HepG2 (cell line): ENCODE measurements around the gene IRF4. TPM values are rescaled to one million over a fixed set of nuclear protein-coding genes. Genes with fewer than 3 reads are reported as not detected.

Experiments
- ATAC-seq: fragments of 200-7000 bp; cut with Tn5 transposase; 3 replicates; pipeline ENCODE4 v1.9.1; 2020; ENCODE audit warnings: mild to moderate bottlenecking, moderate library complexity
- BruUV-seq: library from RNA; stranded (reverse); fragments of 400-500 nt; replicated peaks from 2 replicates; lab custom pipeline; 2021; lab: Mats Ljungman, UMichigan
- CTCF ChIA-PET: fragments of 300-600 bp; formaldehyde crosslinking; extraction: SDS; loops from one replicate; lab custom pipeline; 2021; ENCODE audit warnings: low total read pairs, inconsistent platforms, low intra/inter-chr PET ratio; lab: Yijun Ruan, JAX
- POLR2A ChIA-PET: fragments of 350-600 bp; sonication (Branson Sonifier 250); formaldehyde crosslinking; loops from one replicate; lab custom pipeline; 2020; ENCODE audit warnings: antibody characterized with exemption, inconsistent platforms; lab: Yijun Ruan, JAX
- DNase-seq: peaks from one replicate; pipeline ENCODE4 v3.0.0-alpha.2; 2015; ENCODE audit warnings: low spot score
- FAIRE-seq: peaks from 3 replicates; lab custom pipeline; 2011; peaks lifted over from hg19 to GRCh38; lab: Jason Lieb, UNC
- H2AFZ ChIP-seq: one replicate; pipeline ENCODE4 v1.6.1; 2011; ENCODE audit warnings: low read length, inconsistent platforms
- H3K27ac ChIP-seq: fragments of 300-600 bp; 3 replicates; pipeline ENCODE4 v1.8.0; 2011; ENCODE audit warnings: mixed run types, mild to moderate bottlenecking, mixed read lengths, low read length, inconsistent platforms; ENCODE audit not compliant: insufficient read depth; ENCODE audit errors: extremely low read length
- H3K27me3 ChIP-seq, 2 experiments: fragments of 200-600 bp in 1 of 2; 2 replicates in 1 of 2; 3 replicates in 1 of 2; pipeline versions ENCODE4 v1.6.0 to v1.8.0; 2011; ENCODE audit warnings: low read length in 2 of 2, mild to moderate bottlenecking in 2 of 2, moderate library complexity in 2 of 2, inconsistent platforms in 1 of 2; ENCODE audit not compliant: insufficient read depth in 2 of 2, control insufficient read depth in 1 of 2
- H3K36me3 ChIP-seq, 2 experiments: fragments of 200-600 bp in 1 of 2; replicated peaks in 1 of 2; 2 replicates in 1 of 2; 3 replicates in 1 of 2; pipeline versions ENCODE4 v1.5.1 to v1.8.0; 2011; ENCODE audit warnings: low read length in 2 of 2, inconsistent platforms in 1 of 2; ENCODE audit not compliant: insufficient read depth in 2 of 2, control insufficient read depth in 1 of 2
- H3K4me1 ChIP-seq: 2 replicates; pipeline ENCODE4 v1.5.1; 2012; ENCODE audit warnings: low read length, inconsistent platforms; ENCODE audit not compliant: insufficient read depth
- H3K4me2 ChIP-seq: 2 replicates; pipeline ENCODE4 v1.6.0; 2011; ENCODE audit warnings: low read depth, low read length, inconsistent platforms
- H3K4me3 ChIP-seq, 3 experiments: fragments of 200-600 bp in 1 of 3; sonication (generic), shearing (Covaris generic) in 1 of 3; replicated peaks in 1 of 3; 2 replicates each; pipeline ENCODE4 v1.5.1; 2011 to 2016; ENCODE audit warnings: low read length in 3 of 3, inconsistent platforms in 2 of 3, low read depth in 2 of 3, mild to moderate bottlenecking in 2 of 3, control low read depth in 1 of 3, mixed read lengths in 1 of 3; ENCODE audit not compliant: insufficient read depth in 1 of 3
- H3K79me2 ChIP-seq: one replicate; pipeline ENCODE4 v1.6.1; 2011; ENCODE audit warnings: low read length, inconsistent platforms; ENCODE audit not compliant: insufficient read depth
- H3K9ac ChIP-seq: 2 replicates; pipeline ENCODE4 v1.6.0; 2011; ENCODE audit warnings: mild to moderate bottlenecking, low read depth, low read length, inconsistent platforms; ENCODE audit not compliant: insufficient read depth
- H3K9me3 ChIP-seq: 2 replicates; pipeline ENCODE4 v1.5.1; 2012; ENCODE audit warnings: mild to moderate bottlenecking, low read length
- H4K20me1 ChIP-seq: 2 replicates; pipeline ENCODE4 v1.6.0; 2011; ENCODE audit warnings: inconsistent platforms, mild to moderate bottlenecking, low read length, moderate library complexity; ENCODE audit not compliant: insufficient read depth
- ARID2 ChIP-seq: sonication (generic); formaldehyde crosslinking; IDR thresholded peaks from 2 replicates; pipeline ENCODE4 v1.8.1; 2022; ENCODE audit warnings: mild to moderate bottlenecking, missing genetic modification reagents, borderline replicate concordance
- BCL3 ChIP-seq: sonication (generic); formaldehyde crosslinking; IDR thresholded peaks from 2 replicates; pipeline ENCODE4 v1.5.1; 2020; ENCODE audit warnings: mild to moderate bottlenecking, missing genetic modification reagents, moderate library complexity
- CBX1 ChIP-seq: IDR thresholded peaks from one replicate; pipeline ENCODE4 v1.6.1; 2016; ENCODE audit warnings: antibody characterized with exemption, low read depth
- DPF2 ChIP-seq: sonication (generic); formaldehyde crosslinking; IDR thresholded peaks from 2 replicates; pipeline ENCODE4 v1.4.0; 2020; ENCODE audit warnings: mild to moderate bottlenecking, low read depth, missing genetic modification reagents, borderline replicate concordance
- ETV6 ChIP-seq: sonication (generic); formaldehyde crosslinking; conservative IDR thresholded peaks from 2 replicates; pipeline ENCODE4 v1.4.0; 2020; ENCODE audit warnings: missing genetic modification reagents
- GRHL1 ChIP-seq: sonication (generic); formaldehyde crosslinking; conservative IDR thresholded peaks from 2 replicates; pipeline ENCODE4 v1.8.0; 2022; ENCODE audit warnings: missing genetic modification reagents
- LCORL ChIP-seq, 2 experiments: fragments of 450-650 bp in 1 of 2; sonication (generic) in 1 of 2; formaldehyde crosslinking in 1 of 2; IDR thresholded peaks; 2 replicates each; pipeline versions ENCODE4 v1.5.0 to v1.6.1; 2017 to 2020; ENCODE audit warnings: antibody characterized with exemption in 1 of 2, missing genetic modification reagents in 1 of 2
- SATB2 ChIP-seq: sonication (generic); formaldehyde crosslinking; IDR thresholded peaks from 2 replicates; pipeline ENCODE4 v1.5.0; 2020; ENCODE audit warnings: missing genetic modification reagents
- SYNCRIP ChIP-seq: fragments of 200-400 bp; formaldehyde crosslinking; IDR thresholded peaks from 2 replicates; pipeline ENCODE4 v1.6.1; 2018; ENCODE audit warnings: mild to moderate bottlenecking, low read depth, low read length; ENCODE audit not compliant: insufficient read depth
- ZFP36L2 ChIP-seq: sonication (generic); formaldehyde crosslinking; IDR thresholded peaks from 2 replicates; pipeline ENCODE4 v1.4.0; 2020; ENCODE audit warnings: missing genetic modification reagents
- ZNF460 ChIP-seq: sonication (generic); formaldehyde crosslinking; IDR thresholded peaks from 2 replicates; pipeline ENCODE4 v1.5.1; 2020; ENCODE audit warnings: missing genetic modification reagents, mild to moderate bottlenecking, borderline replicate concordance
- WGBS: methylation state at CpG from one replicate; pipeline ENCODE4 v1.1.6; 2017; ENCODE audit warnings: low lambda C conversion rate; 5-methylcytosine and 5-hydroxymethylcytosine counted together
- in situ Hi-C: cut with HindIII; loops from 2 replicates; pipeline ENCODE4 v1.10.0; 2017; ENCODE audit warnings: low pct_unique_long_range_greater_than_20kb; ENCODE audit not compliant: extremely low pct_ligation_motif_present
- intact Hi-C: fragments of 100-400 bp; cut with micrococcal nuclease; formaldehyde crosslinking; loops from one replicate; pipeline ENCODE4 v1.10.0; 2022; ENCODE audit not compliant: unreplicated experiment
- polyA plus RNA-seq, 8 experiments: library from polyadenylated mRNA; depleted of rRNA in 3 of 8; stranded (reverse) in 7 of 8; unstranded in 1 of 8; fragments of >200 nt; fragmentation: Illumina TruSeq in 4 of 8; extraction: Trizol in 4 of 8; gene quantifications; 2 replicates each; pipeline versions ENCODE4 v1.2.1 to v1.2.3, GENCODE V29; 2011 to 2016; ENCODE audit warnings: low read depth in 4 of 8, missing spikeins in 1 of 8, mixed read lengths in 1 of 8; ENCODE audit not compliant: insufficient read depth in 1 of 8
- total RNA-seq, 5 experiments: library from RNA; depleted of rRNA; stranded (reverse); fragments of >200 nt; fragmentation: Illumina TruSeq; extraction: Trizol; gene quantifications; 2 replicates each; pipeline ENCODE4 v1.2.3, GENCODE V29; 2016; ENCODE audit warnings: low read depth in 1 of 5
- TF ChIP-seq, protein P1 (sequence below): sonication (generic); formaldehyde crosslinking; IDR thresholded peaks from 2 replicates; pipeline ENCODE4 v1.5.0; 2020; ENCODE audit warnings: mild to moderate bottlenecking, missing genetic modification reagents, borderline replicate concordance

IRF4 gene
- total and polyA plus RNA-seq, 2 of the 13 experiments (the other 11 are each of a cell fraction or from before 2014, with no cell fraction given) = 0.07 to 0.09 TPM

DNA sequence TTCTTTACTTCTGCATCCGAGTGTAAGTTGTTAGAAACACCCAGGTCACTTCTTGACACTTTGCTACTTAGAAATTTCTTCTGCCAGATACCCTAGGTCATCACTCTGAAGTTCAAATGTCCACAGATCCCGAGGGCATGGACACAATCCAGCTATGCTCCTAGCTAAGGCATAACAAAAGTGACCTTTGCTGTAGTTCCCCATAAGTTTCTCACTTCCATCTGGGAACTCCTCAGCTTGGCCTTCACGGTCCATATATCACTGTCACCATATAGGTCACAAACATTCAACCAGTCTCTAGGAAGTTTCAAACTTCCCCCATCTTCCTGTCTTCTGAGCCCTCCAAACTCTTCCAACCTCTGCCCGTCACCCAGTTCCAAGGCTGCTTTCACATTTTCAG is 65.3 kb downstream of the IRF4 start:
- Histone ChIP-seq H3K27ac (no peak overlapping the region), H3K4me3 (no peak overlapping the region), H3K9me3 (no peaks in the 10 kb centered on the region), H3K27me3 (peaks cover 4 to 42% of the 10 kb centered on the region in 2 experiments; a peak in 4 of 5 replicates), H3K36me3 (no peaks in the 10 kb centered on the region), H3K4me1 (no peaks in the 10 kb centered on the region), H3K4me2 (no peak overlapping the region), H3K79me2 (no peaks in the 10 kb centered on the region), H2AFZ (no peak overlapping the region), H4K20me1 (no peaks in the 10 kb centered on the region; the same call in 1 of the 2 replicates), H3K9ac (no peak overlapping the region)
- FAIRE-seq (no peak), DNase-seq (no peak), ATAC-seq (no peak)
- CTCF ChIA-PET = no interaction called here
- intact Hi-C loops (no loop called here), in situ Hi-C loops (no loop called here)
- POLR2A ChIA-PET = no interaction called here
- BruUV-seq = no TSS peak
- WGBS = 14% methylated on average over 4 of the region's 4 CpGs
- TF ChIP-seq ARID2 (no peak), GRHL1 (CRISPR knock-in tag) (no peak), LCORL (IDR thresholded peaks at IDR 0.05) (no peak), LCORL (CRISPR knock-in tag; IDR thresholded peaks at IDR 0.05) (no peak), CBX1 (no peak), BCL3 (CRISPR knock-in tag) (no peak), SYNCRIP (no peak), ETV6 (CRISPR knock-in tag) (no peak), SATB2 (no peak), DPF2 (CRISPR knock-in tag) (no peak), ZFP36L2 (CRISPR knock-in tag) (no peak), ZNF460 (CRISPR knock-in tag) (no peak)
- TF ChIP-seq, protein P1, sequence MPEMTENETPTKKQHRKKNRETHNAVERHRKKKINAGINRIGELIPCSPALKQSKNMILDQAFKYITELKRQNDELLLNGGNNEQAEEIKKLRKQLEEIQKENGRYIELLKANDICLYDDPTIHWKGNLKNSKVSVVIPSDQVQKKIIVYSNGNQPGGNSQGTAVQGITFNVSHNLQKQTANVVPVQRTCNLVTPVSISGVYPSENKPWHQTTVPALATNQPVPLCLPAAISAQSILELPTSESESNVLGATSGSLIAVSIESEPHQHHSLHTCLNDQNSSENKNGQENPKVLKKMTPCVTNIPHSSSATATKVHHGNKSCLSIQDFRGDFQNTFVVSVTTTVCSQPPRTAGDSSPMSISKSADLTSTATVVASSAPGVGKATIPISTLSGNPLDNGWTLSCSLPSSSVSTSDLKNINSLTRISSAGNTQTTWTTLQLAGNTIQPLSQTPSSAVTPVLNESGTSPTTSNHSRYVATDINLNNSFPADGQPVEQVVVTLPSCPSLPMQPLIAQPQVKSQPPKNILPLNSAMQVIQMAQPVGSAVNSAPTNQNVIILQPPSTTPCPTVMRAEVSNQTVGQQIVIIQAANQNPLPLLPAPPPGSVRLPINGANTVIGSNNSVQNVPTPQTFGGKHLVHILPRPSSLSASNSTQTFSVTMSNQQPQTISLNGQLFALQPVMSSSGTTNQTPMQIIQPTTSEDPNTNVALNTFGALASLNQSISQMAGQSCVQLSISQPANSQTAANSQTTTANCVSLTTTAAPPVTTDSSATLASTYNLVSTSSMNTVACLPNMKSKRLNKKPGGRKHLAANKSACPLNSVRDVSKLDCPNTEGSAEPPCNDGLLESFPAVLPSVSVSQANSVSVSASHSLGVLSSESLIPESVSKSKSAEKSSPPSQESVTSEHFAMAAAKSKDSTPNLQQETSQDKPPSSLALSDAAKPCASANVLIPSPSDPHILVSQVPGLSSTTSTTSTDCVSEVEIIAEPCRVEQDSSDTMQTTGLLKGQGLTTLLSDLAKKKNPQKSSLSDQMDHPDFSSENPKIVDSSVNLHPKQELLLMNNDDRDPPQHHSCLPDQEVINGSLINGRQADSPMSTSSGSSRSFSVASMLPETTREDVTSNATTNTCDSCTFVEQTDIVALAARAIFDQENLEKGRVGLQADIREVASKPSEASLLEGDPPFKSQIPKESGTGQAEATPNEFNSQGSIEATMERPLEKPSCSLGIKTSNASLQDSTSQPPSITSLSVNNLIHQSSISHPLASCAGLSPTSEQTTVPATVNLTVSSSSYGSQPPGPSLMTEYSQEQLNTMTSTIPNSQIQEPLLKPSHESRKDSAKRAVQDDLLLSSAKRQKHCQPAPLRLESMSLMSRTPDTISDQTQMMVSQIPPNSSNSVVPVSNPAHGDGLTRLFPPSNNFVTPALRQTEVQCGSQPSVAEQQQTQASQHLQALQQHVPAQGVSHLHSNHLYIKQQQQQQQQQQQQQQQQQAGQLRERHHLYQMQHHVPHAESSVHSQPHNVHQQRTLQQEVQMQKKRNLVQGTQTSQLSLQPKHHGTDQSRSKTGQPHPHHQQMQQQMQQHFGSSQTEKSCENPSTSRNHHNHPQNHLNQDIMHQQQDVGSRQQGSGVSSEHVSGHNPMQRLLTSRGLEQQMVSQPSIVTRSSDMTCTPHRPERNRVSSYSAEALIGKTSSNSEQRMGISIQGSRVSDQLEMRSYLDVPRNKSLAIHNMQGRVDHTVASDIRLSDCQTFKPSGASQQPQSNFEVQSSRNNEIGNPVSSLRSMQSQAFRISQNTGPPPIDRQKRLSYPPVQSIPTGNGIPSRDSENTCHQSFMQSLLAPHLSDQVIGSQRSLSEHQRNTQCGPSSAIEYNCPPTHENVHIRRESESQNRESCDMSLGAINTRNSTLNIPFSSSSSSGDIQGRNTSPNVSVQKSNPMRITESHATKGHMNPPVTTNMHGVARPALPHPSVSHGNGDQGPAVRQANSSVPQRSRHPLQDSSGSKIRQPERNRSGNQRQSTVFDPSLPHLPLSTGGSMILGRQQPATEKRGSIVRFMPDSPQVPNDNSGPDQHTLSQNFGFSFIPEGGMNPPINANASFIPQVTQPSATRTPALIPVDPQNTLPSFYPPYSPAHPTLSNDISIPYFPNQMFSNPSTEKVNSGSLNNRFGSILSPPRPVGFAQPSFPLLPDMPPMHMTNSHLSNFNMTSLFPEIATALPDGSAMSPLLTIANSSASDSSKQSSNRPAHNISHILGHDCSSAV (CRISPR knock-in tag) = no peak
